Neural progenitor cell (in vitro differentiated cells): Measurements from ENCODE around the gene PLXNC1. TPM values are rescaled to one million over a fixed set of nuclear protein-coding genes. Genes with fewer than 3 reads are reported as not detected.

Experiments used
- DNase-seq: peaks from one replicate; pipeline ENCODE4 v3.0.0-alpha.2; 2016; ENCODE audit warnings: low spot score
- H2AFZ ChIP-seq: fragments of 200-600 bp; sonication (generic); replicated peaks from 2 replicates; pipeline ENCODE4 v1.6.1; 2016; ENCODE audit warnings: antibody characterized with exemption
- H3F3A ChIP-seq: fragments of 200-600 bp; sonication (generic); 2 replicates; pipeline ENCODE4 v1.6.1; 2016; ENCODE audit warnings: antibody characterized with exemption, low read depth
- H3K27ac ChIP-seq: fragments of 200-600 bp; sonication (generic); 2 replicates; pipeline ENCODE4 v1.5.1; 2016; ENCODE audit warnings: mild to moderate bottlenecking
- H3K27me3 ChIP-seq: fragments of 200-600 bp; sonication (generic); 2 replicates; pipeline ENCODE4 v1.6.1; 2016; ENCODE audit warnings: mild to moderate bottlenecking, moderate library complexity
- H3K36me3 ChIP-seq: fragments of 200-600 bp; sonication (generic); 2 replicates; pipeline ENCODE4 v1.5.1; 2016
- H3K4me1 ChIP-seq: fragments of 200-600 bp; sonication (generic); 2 replicates; pipeline ENCODE4 v1.6.1; 2016; ENCODE audit warnings: mixed run types
- H3K4me2 ChIP-seq: fragments of 200-600 bp; sonication (generic); 2 replicates; pipeline ENCODE4 v1.6.1; 2016
- H3K4me3 ChIP-seq: fragments of 200-600 bp; sonication (generic); 2 replicates; pipeline ENCODE4 v1.5.1; 2016
- H3K79me2 ChIP-seq: fragments of 200-600 bp; sonication (generic); 2 replicates; pipeline ENCODE4 v1.6.1; 2016; ENCODE audit warnings: low read depth
- H3K9ac ChIP-seq: fragments of 200-600 bp; sonication (generic); 2 replicates; pipeline ENCODE4 v1.6.1; 2016
- H3K9me3 ChIP-seq: fragments of 200-600 bp; sonication (generic); 2 replicates; pipeline ENCODE4 v1.5.1; 2016; ENCODE audit warnings: low read depth
- H4K20me1 ChIP-seq: fragments of 200-600 bp; sonication (generic); 2 replicates; pipeline ENCODE4 v1.6.1; 2016; ENCODE audit warnings: low read depth
- H3K27ac Mint-ChIP-seq: 3 replicates; pipeline ENCODE4 v1.8.0; 2021; ENCODE audit warnings: mixed read lengths
- H3K27me3 Mint-ChIP-seq: 2 replicates; pipeline ENCODE4 v1.8.0; 2022; ENCODE audit warnings: low read depth, mild to moderate bottlenecking, inconsistent platforms, moderate library complexity, mixed read lengths; ENCODE audit not compliant: insufficient read depth
- H3K36me3 Mint-ChIP-seq: 3 replicates; pipeline ENCODE4 v1.8.0; 2021; ENCODE audit warnings: mixed read lengths
- H3K4me1 Mint-ChIP-seq: 3 replicates; pipeline ENCODE4 v1.8.0; 2021; ENCODE audit warnings: mixed read lengths
- H3K4me3 Mint-ChIP-seq: 3 replicates; pipeline ENCODE4 v1.8.0; 2021; ENCODE audit warnings: mild to moderate bottlenecking, moderate library complexity, mixed read lengths
- H3K9me3 Mint-ChIP-seq: 3 replicates; pipeline ENCODE4 v1.8.0; 2020; ENCODE audit warnings: mixed read lengths
- CTCF ChIP-seq: fragments of 200-600 bp; sonication (generic); IDR thresholded peaks from 2 replicates; pipeline ENCODE4 v1.5.1; 2017; ENCODE audit warnings: antibody characterized with exemption, mild to moderate bottlenecking
- EZH2 ChIP-seq: fragments of 200-600 bp; sonication (generic); IDR thresholded peaks from 2 replicates; pipeline ENCODE4 v1.6.1; 2017; ENCODE audit warnings: antibody characterized with exemption, mild to moderate bottlenecking, moderate library complexity
- EZH2phosphoT487 ChIP-seq: fragments of 200-600 bp; sonication (generic); IDR thresholded peaks from 2 replicates; pipeline ENCODE4 v1.6.1; 2017; ENCODE audit warnings: antibody characterized with exemption
- total RNA-seq: library from RNA; depleted of rRNA; stranded (reverse); fragments of >200 nt; gene quantifications from 2 replicates; pipeline ENCODE4 v1.2.3, GENCODE V29; 2015; ENCODE audit warnings: low replicate concordance

Gene PLXNC1
- total RNA-seq, 1 donor from 2014 or later = 16.7 TPM

GRCh38 chr12:94264736-94265485 is 116.5 kb downstream of the PLXNC1 start:
- H4K20me1 ChIP-seq = no peaks in the 10 kb centered on the region
- H3K4me3 ChIP-seq = no peak overlapping the region
- Mint-ChIP-seq H3K36me3 (peaks cover 37% of the 10 kb centered on the region), H3K4me1 (peaks cover 43% of the 10 kb centered on the region), H3K9me3 (peaks cover 2% of the 10 kb centered on the region), H3K27ac (no peak overlapping the region), H3K4me3 (no peak overlapping the region), H3K27me3 (peaks cover 8% of the 10 kb centered on the region)
- H3K27ac ChIP-seq = no peak overlapping the region
- H3K4me1 ChIP-seq = peaks cover 52% of the 10 kb centered on the region
- no peak for DNase-seq
- no peak overlapping the region for H2AFZ ChIP-seq
- no peaks in the 10 kb centered on the region for H3K36me3 ChIP-seq
- no peak for TF ChIP-seq EZH2
- no peak for TF ChIP-seq EZH2phosphoT487
- no peak for TF ChIP-seq CTCF
- peaks cover 22% of the 10 kb centered on the region for H3F3A ChIP-seq
- H3K79me2 ChIP-seq = no peaks in the 10 kb centered on the region
- no peak overlapping the region for H3K4me2 ChIP-seq
- no peak overlapping the region for H3K9ac ChIP-seq
- no peaks in the 10 kb centered on the region for H3K9me3 ChIP-seq
- H3K27me3 ChIP-seq = no peaks in the 10 kb centered on the region

GRCh38 chr12:94265539-94265938 is 117.2 kb downstream of the PLXNC1 start:
- no peak for DNase-seq
- Mint-ChIP-seq H3K9me3 (peaks cover 2% of the 10 kb centered on the region), H3K4me1 (peaks cover 42% of the 10 kb centered on the region), H3K27me3 (peaks cover 7% of the 10 kb centered on the region), H3K27ac (no peak overlapping the region), H3K36me3 (peaks cover 36% of the 10 kb centered on the region), H3K4me3 (no peak overlapping the region)
- no peak overlapping the region for H3K27ac ChIP-seq
- TF ChIP-seq CTCF (no peak), EZH2 (no peak), EZH2phosphoT487 (no peak)
- H3K79me2 ChIP-seq = no peaks in the 10 kb centered on the region
- H3K4me2 ChIP-seq = no peak overlapping the region
- H3F3A ChIP-seq = peaks cover 16% of the 10 kb centered on the region
- no peak overlapping the region for H2AFZ ChIP-seq
- no peaks in the 10 kb centered on the region for H3K27me3 ChIP-seq
- H3K9ac ChIP-seq = no peak overlapping the region
- H3K4me3 ChIP-seq = no peak overlapping the region
- H3K9me3 ChIP-seq = no peaks in the 10 kb centered on the region
- H3K4me1 ChIP-seq = peaks cover 49% of the 10 kb centered on the region
- no peaks in the 10 kb centered on the region for H4K20me1 ChIP-seq
- H3K36me3 ChIP-seq = no peaks in the 10 kb centered on the region

- Mint-ChIP-seq H3K4me3 (no peak overlapping the region), H3K4me1 (peaks cover 36% of the 10 kb centered on the region), H3K36me3 (peaks cover 32% of the 10 kb centered on the region), H3K27ac (no peak overlapping the region), H3K27me3 (peaks cover 6% of the 10 kb centered on the region), H3K9me3 (no peaks in the 10 kb centered on the region)
- TF ChIP-seq EZH2 (no peak), CTCF (no peak), EZH2phosphoT487 (no peak)
- no peak overlapping the region for H3K4me3 ChIP-seq
- H3K9me3 ChIP-seq = no peaks in the 10 kb centered on the region
- H2AFZ ChIP-seq = no peak overlapping the region
- H3K36me3 ChIP-seq = no peaks in the 10 kb centered on the region
- H3K27me3 ChIP-seq = no peaks in the 10 kb centered on the region
- H3K79me2 ChIP-seq = no peaks in the 10 kb centered on the region
- DNase-seq = no peak
- H3K4me1 ChIP-seq = peaks cover 44% of the 10 kb centered on the region
- no peak overlapping the region for H3K9ac ChIP-seq
- no peaks in the 10 kb centered on the region for H4K20me1 ChIP-seq
- peaks cover 9% of the 10 kb centered on the region for H3F3A ChIP-seq
- H3K4me2 ChIP-seq = no peak overlapping the region
- H3K27ac ChIP-seq = no peak overlapping the region
Observed at GRCh38 chr12:94265966-94266745, 117.8 kb downstream of the PLXNC1 start.
